ENCODE results near the gene DMRT3. TPM values are rescaled to one million over a fixed set of nuclear protein-coding genes. Genes with fewer than 3 reads are reported as not detected.

The DMRT3 gene
- polyA plus RNA-seq, 3 donors: not detected

DNA sequence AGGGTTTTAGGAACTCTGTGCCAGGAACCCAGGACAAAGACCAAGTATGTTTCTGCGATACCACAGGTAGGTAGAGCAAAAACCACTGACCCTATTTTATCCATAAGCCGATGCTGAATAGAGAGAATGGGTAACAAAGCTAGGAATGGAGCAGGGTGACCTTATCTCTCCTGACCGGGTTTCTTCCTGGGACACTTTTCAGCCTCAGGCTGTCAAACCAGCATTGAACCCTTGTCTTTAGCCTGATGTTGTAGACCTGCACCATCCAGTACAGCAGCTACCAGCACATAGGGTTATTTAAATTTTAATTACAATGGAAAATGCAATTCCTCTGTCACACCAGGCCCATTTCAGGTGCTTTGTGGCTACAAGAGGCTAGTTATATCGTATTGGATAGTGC is 43.1 kb upstream of the DMRT3 start:
- Histone ChIP-seq H3K4me2 (replicated peaks; ENCODE audit: extremely low read depth, low read length, poor library complexity, severe bottlenecking) (no peak overlapping the region), H3K27me3 (ENCODE audit: control insufficient read depth in 2 of 2, insufficient read depth in 2 of 2, low read length in 2 of 2) (peaks cover 28% of the 10 kb centered on the region in 2 donors), H3K27ac (ENCODE audit: low read depth in 1 of 2, low read length in 2 of 2) (no peak overlapping the region), H3K4me1 (ENCODE audit: control insufficient read depth in 1 of 2, insufficient read depth in 2 of 2, low read length in 2 of 2) (no peaks in the 10 kb centered on the region), H4K20me1 (ENCODE audit: insufficient read depth, low read length) (no peaks in the 10 kb centered on the region), H3K9me3 (replicated peaks in 1 of 2; ENCODE audit: control insufficient read depth in 1 of 2, insufficient read depth in 1 of 2, low read length in 2 of 2) (no peaks in the 10 kb centered on the region), H3K36me3 (replicated peaks in 1 of 2; ENCODE audit: control insufficient read depth in 1 of 2, insufficient read depth in 2 of 2, low read length in 2 of 2) (no peaks in the 10 kb centered on the region), H3K4me3 (replicated peaks in 1 of 3; ENCODE audit: low read depth in 2 of 3, low read length in 3 of 3) (no peak overlapping the region), H3K79me2 (ENCODE audit: insufficient read depth, low read length) (no peaks in the 10 kb centered on the region), H3K9ac (ENCODE audit: insufficient read depth, low read length, poor library complexity, severe bottlenecking) (no peak overlapping the region), H2AFZ (ENCODE audit: insufficient read depth, low read depth, low read length, poor library complexity, severe bottlenecking) (no peak overlapping the region)
- H3K4me1 Mint-ChIP-seq: peaks cover 5% of the 10 kb centered on the region
- no peaks in the 10 kb centered on the region for H3K36me3 Mint-ChIP-seq
- intact Hi-C loops (cut with micrococcal nuclease): no loop called here
- no peak for TF ChIP-seq CTCF (IDR thresholded peaks at IDR 0.05)
- no peak for DNase-seq
- H3K9me3 Mint-ChIP-seq: peaks cover 0 to 8% (median 2%) of the 10 kb centered on the region in 7 donors
- peaks cover 36 to 57% (median 42%) of the 10 kb centered on the region in 3 donors for H3K27me3 Mint-ChIP-seq (ENCODE audit: low read depth in 3 of 3)
- WGBS (ENCODE audit: insufficient coverage): 100% methylated on average over 2 of the region's 4 CpGs
- H3K27ac Mint-ChIP-seq: no peak overlapping the region
- no peak overlapping the region for H3K4me3 Mint-ChIP-seq

DNA sequence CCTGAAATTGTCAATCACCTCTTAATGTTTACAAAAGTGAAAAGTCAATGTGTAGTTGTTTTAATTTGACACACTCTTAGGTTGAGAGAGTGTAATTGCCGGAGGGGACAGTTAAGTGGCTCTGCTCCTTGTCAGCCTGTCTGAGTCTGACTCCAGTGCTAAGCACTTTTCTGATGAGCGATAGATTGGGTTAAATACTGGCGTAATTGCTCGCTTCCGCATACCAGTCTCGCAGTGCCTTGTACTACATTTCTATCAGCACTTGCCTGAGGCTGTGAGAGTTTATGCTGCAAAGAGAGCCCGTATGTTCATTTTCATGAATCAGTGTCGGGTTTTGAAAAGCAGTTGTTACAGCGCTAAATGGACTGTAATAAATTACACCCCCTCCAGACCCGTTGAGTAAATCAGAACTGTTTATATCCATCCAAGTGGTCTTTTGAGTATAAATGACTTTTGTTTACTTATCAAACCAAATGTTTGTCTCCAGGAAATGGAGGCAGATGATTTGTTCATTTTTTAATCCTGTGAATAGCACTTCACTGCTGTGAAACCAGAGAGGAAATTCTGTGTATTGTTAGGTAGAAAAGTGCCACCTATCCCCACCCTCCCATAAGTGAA is 41.0 kb upstream of the DMRT3 start:
- Histone ChIP-seq H2AFZ (ENCODE audit: insufficient read depth, low read depth, low read length, poor library complexity, severe bottlenecking) (no peak overlapping the region), H3K4me1 (ENCODE audit: control insufficient read depth in 1 of 2, insufficient read depth in 2 of 2, low read length in 2 of 2) (no peaks in the 10 kb centered on the region), H3K27me3 (ENCODE audit: control insufficient read depth in 2 of 2, insufficient read depth in 2 of 2, low read length in 2 of 2) (peaks cover 38 to 39% of the 10 kb centered on the region in 2 donors), H3K4me3 (replicated peaks in 1 of 3; ENCODE audit: low read depth in 2 of 3, low read length in 3 of 3) (no peak overlapping the region), H3K36me3 (replicated peaks in 1 of 2; ENCODE audit: control insufficient read depth in 1 of 2, insufficient read depth in 2 of 2, low read length in 2 of 2) (no peaks in the 10 kb centered on the region), H3K4me2 (replicated peaks; ENCODE audit: extremely low read depth, low read length, poor library complexity, severe bottlenecking) (no peak overlapping the region), H3K9me3 (replicated peaks in 1 of 2; ENCODE audit: control insufficient read depth in 1 of 2, insufficient read depth in 1 of 2, low read length in 2 of 2) (peaks cover 0 to 11% of the 10 kb centered on the region in 2 donors), H3K9ac (ENCODE audit: insufficient read depth, low read length, poor library complexity, severe bottlenecking) (no peak overlapping the region), H3K27ac (ENCODE audit: low read depth in 1 of 2, low read length in 2 of 2) (no peak overlapping the region), H4K20me1 (ENCODE audit: insufficient read depth, low read length) (no peaks in the 10 kb centered on the region), H3K79me2 (ENCODE audit: insufficient read depth, low read length) (no peaks in the 10 kb centered on the region)
- Mint-ChIP-seq H3K4me1 (peaks cover 5% of the 10 kb centered on the region), H3K4me3 (no peak overlapping the region), H3K27ac (no peak overlapping the region), H3K27me3 (ENCODE audit: low read depth in 3 of 3) (peaks cover 32 to 68% (median 41%) of the 10 kb centered on the region in 3 donors), H3K36me3 (no peaks in the 10 kb centered on the region), H3K9me3 (peaks cover 3 to 22% (median 11%) of the 10 kb centered on the region in 7 donors)
- intact Hi-C loops (cut with micrococcal nuclease): no loop called here
- TF ChIP-seq CTCF (IDR thresholded peaks at IDR 0.05): no peak
- WGBS (ENCODE audit: insufficient coverage): 91% methylated on average over 6 of the region's 10 CpGs
- no peak for DNase-seq
